Measurements from ENCODE around the gene KIFAP3.

GRCh38 chr1:170017478-170017877 lies 57.0 kb downstream of the KIFAP3 start:
- no peak for TF ChIP-seq NR3C1 (CRISPR knock-in tag; conservative IDR thresholded peaks at IDR 0.05; ENCODE audit: low read depth)
- TF ChIP-seq, protein P1, sequence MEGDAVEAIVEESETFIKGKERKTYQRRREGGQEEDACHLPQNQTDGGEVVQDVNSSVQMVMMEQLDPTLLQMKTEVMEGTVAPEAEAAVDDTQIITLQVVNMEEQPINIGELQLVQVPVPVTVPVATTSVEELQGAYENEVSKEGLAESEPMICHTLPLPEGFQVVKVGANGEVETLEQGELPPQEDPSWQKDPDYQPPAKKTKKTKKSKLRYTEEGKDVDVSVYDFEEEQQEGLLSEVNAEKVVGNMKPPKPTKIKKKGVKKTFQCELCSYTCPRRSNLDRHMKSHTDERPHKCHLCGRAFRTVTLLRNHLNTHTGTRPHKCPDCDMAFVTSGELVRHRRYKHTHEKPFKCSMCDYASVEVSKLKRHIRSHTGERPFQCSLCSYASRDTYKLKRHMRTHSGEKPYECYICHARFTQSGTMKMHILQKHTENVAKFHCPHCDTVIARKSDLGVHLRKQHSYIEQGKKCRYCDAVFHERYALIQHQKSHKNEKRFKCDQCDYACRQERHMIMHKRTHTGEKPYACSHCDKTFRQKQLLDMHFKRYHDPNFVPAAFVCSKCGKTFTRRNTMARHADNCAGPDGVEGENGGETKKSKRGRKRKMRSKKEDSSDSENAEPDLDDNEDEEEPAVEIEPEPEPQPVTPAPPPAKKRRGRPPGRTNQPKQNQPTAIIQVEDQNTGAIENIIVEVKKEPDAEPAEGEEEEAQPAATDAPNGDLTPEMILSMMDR (IDR thresholded peaks at IDR 0.05): no peak
- TF ChIP-seq JUN (CRISPR knock-in tag; IDR thresholded peaks at IDR 0.05): no peak
- no peak for TF ChIP-seq NR2C2 (CRISPR knock-in tag; IDR thresholded peaks at IDR 0.05)
- TF ChIP-seq USF1 (CRISPR knock-in tag; IDR thresholded peaks at IDR 0.05): no peak
- TF ChIP-seq ERG (CRISPR knock-in tag; IDR thresholded peaks at IDR 0.05): no peak
- TF ChIP-seq CREB1 (CRISPR knock-in tag; IDR thresholded peaks at IDR 0.05): no peak
- no peak for TF ChIP-seq TCF7 (CRISPR knock-in tag; IDR thresholded peaks at IDR 0.05; ENCODE audit: low read depth)
- TF ChIP-seq ZNF281 (CRISPR knock-in tag; IDR thresholded peaks at IDR 0.05): no peak
- TF ChIP-seq, protein P2, sequence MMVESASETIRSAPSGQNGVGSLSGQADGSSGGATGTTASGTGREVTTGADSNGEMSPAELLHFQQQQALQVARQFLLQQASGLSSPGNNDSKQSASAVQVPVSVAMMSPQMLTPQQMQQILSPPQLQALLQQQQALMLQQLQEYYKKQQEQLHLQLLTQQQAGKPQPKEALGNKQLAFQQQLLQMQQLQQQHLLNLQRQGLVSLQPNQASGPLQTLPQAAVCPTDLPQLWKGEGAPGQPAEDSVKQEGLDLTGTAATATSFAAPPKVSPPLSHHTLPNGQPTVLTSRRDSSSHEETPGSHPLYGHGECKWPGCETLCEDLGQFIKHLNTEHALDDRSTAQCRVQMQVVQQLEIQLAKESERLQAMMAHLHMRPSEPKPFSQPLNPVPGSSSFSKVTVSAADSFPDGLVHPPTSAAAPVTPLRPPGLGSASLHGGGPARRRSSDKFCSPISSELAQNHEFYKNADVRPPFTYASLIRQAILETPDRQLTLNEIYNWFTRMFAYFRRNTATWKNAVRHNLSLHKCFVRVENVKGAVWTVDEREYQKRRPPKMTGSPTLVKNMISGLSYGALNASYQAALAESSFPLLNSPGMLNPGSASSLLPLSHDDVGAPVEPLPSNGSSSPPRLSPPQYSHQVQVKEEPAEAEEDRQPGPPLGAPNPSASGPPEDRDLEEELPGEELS (CRISPR knock-in tag; IDR thresholded peaks at IDR 0.05): no peak
- TF ChIP-seq ZNF138 (CRISPR knock-in tag; conservative IDR thresholded peaks at IDR 0.05): no peak
- TF ChIP-seq E2F4 (CRISPR knock-in tag; IDR thresholded peaks at IDR 0.05; ENCODE audit: borderline replicate concordance, low read depth): no peak
- no peak for TF ChIP-seq USF2 (CRISPR knock-in tag; IDR thresholded peaks at IDR 0.05)
- no peak for TF ChIP-seq ATF1 (CRISPR knock-in tag; IDR thresholded peaks at IDR 0.05)

Measured in WTC11 (cell line).